Measurements from ENCODE around the gene POM121C. TPM values are rescaled to one million over a fixed set of nuclear protein-coding genes. Genes with fewer than 3 reads are reported as not detected.
"Not testable (repeated sequence)": the region's sequence is repeated elsewhere in the genome, so short reads cannot be mapped to it uniquely, and the experiment has no call there.

Gene POM121C
- total RNA-seq, 3 donors from 2014 or later, result 74.7 to 78.2 (median 75.3) TPM

GRCh38 chr7:75393194-75393593 is 92.9 kb downstream of the POM121C start:
- DNase-seq; H3K27me3 Mint-ChIP-seq (ENCODE audit: low read depth); H3K9me3 Mint-ChIP-seq; H3K36me3 Mint-ChIP-seq (ENCODE audit: insufficient read depth); H3K4me3 Mint-ChIP-seq; ATAC-seq; H3K4me1 Mint-ChIP-seq (ENCODE audit: low read depth): not testable (repeated sequence)

- H3K4me3 Mint-ChIP-seq; H3K4me1 Mint-ChIP-seq (ENCODE audit: low read depth); DNase-seq; ATAC-seq; H3K36me3 Mint-ChIP-seq (ENCODE audit: insufficient read depth); H3K9me3 Mint-ChIP-seq; H3K27me3 Mint-ChIP-seq (ENCODE audit: low read depth): not testable (repeated sequence)
Measured at GRCh38 chr7:75374519-75375317, 111.4 kb downstream of the POM121C start.

- not testable (repeated sequence) for H3K4me3 Mint-ChIP-seq; ATAC-seq; H3K4me1 Mint-ChIP-seq (ENCODE audit: low read depth); H3K27me3 Mint-ChIP-seq (ENCODE audit: low read depth); H3K9me3 Mint-ChIP-seq; DNase-seq; H3K36me3 Mint-ChIP-seq (ENCODE audit: insufficient read depth)
Measured at GRCh38 chr7:75374144-75374518, 112.0 kb downstream of the POM121C start.

- H3K4me1 Mint-ChIP-seq (ENCODE audit: low read depth); H3K36me3 Mint-ChIP-seq (ENCODE audit: insufficient read depth); H3K9me3 Mint-ChIP-seq; H3K27me3 Mint-ChIP-seq (ENCODE audit: low read depth); H3K4me3 Mint-ChIP-seq; ATAC-seq; DNase-seq: not testable (repeated sequence)
Measured at GRCh38 chr7:75367313-75367712, 118.8 kb downstream of the POM121C start.

Other genes with a start within 250 kb of the POM121C start
- 1 to 10 TPM; 3.0 to 4.7 (median 4.7) TPM for gene TRIM73, start 90.7 kb downstream of the POM121C start, total RNA-seq
- gene SPDYE5, start 6.0 kb upstream of the POM121C start, total RNA-seq, result not detected